ENCODE data around the gene DCTN2.

DCTN2 gene

GRCh38 chr12:57590479-57590863, 43.5 kb upstream of the DCTN2 start:
- TF ChIP-seq USF1 (IDR thresholded peaks at IDR 0.05) (no peak), RAD21 (IDR thresholded peaks at IDR 0.05; ENCODE audit: low read depth) (no peak), TEAD4 (IDR thresholded peaks at IDR 0.05) (no peak), REST (IDR thresholded peaks at IDR 0.05; ENCODE audit: low read depth) (no peak), EGR1 (IDR thresholded peaks at IDR 0.05) (no peak), TCF12 (IDR thresholded peaks at IDR 0.05; ENCODE audit: low read depth) (no peak), EP300 (IDR thresholded peaks at IDR 0.05; ENCODE audit: borderline replicate concordance) (no peak), CREB1 (IDR thresholded peaks at IDR 0.05; ENCODE audit: low read depth) (no peak), NFIC (IDR thresholded peaks at IDR 0.05) (no peak), TAF1 (IDR thresholded peaks at IDR 0.05; ENCODE audit: low read depth) (no peak), ZBTB7A (IDR thresholded peaks at IDR 0.05; ENCODE audit: low read depth) (no peak), YY1 (IDR thresholded peaks at IDR 0.05; ENCODE audit: low read depth) (no peak), CEBPB (IDR thresholded peaks at IDR 0.05) (no peak), MAX (IDR thresholded peaks at IDR 0.05) (no peak), FOXM1 (IDR thresholded peaks at IDR 0.05; ENCODE audit: borderline replicate concordance, low read depth) (no peak)

- TF ChIP-seq TAF1 (IDR thresholded peaks at IDR 0.05; ENCODE audit: low read depth) (no peak), ZBTB7A (IDR thresholded peaks at IDR 0.05; ENCODE audit: low read depth) (no peak), NFIC (IDR thresholded peaks at IDR 0.05) (no peak)
Observed at GRCh38 chr12:57586832-57587429, 39.9 kb upstream of the DCTN2 start.

- TF ChIP-seq EP300 (IDR thresholded peaks at IDR 0.05; ENCODE audit: borderline replicate concordance) (no peak), TCF12 (IDR thresholded peaks at IDR 0.05; ENCODE audit: low read depth) (no peak), RAD21 (IDR thresholded peaks at IDR 0.05; ENCODE audit: low read depth) (no peak), EGR1 (IDR thresholded peaks at IDR 0.05) (no peak), USF1 (IDR thresholded peaks at IDR 0.05) (no peak), CREB1 (IDR thresholded peaks at IDR 0.05; ENCODE audit: low read depth) (no peak), FOXM1 (IDR thresholded peaks at IDR 0.05; ENCODE audit: borderline replicate concordance, low read depth) (no peak), ZBTB7A (IDR thresholded peaks at IDR 0.05; ENCODE audit: low read depth) (no peak), TEAD4 (IDR thresholded peaks at IDR 0.05) (no peak)
Observed at GRCh38 chr12:57586128-57586527, 39.1 kb upstream of the DCTN2 start.

- no peak for TF ChIP-seq TCF12 (IDR thresholded peaks at IDR 0.05; ENCODE audit: low read depth)
- no peak for TF ChIP-seq EP300 (IDR thresholded peaks at IDR 0.05; ENCODE audit: borderline replicate concordance)
- no peak for TF ChIP-seq CREB1 (IDR thresholded peaks at IDR 0.05; ENCODE audit: low read depth)
- no peak for TF ChIP-seq FOXM1 (IDR thresholded peaks at IDR 0.05; ENCODE audit: borderline replicate concordance, low read depth)
- TF ChIP-seq USF1 (IDR thresholded peaks at IDR 0.05) = no peak
- no peak for TF ChIP-seq YY1 (IDR thresholded peaks at IDR 0.05; ENCODE audit: low read depth)
- no peak for TF ChIP-seq TAF1 (IDR thresholded peaks at IDR 0.05; ENCODE audit: low read depth)
- TF ChIP-seq CEBPB (IDR thresholded peaks at IDR 0.05) = no peak
- no peak for TF ChIP-seq ZBTB7A (IDR thresholded peaks at IDR 0.05; ENCODE audit: low read depth)
- no peak for TF ChIP-seq MAX (IDR thresholded peaks at IDR 0.05)
- TF ChIP-seq RAD21 (IDR thresholded peaks at IDR 0.05; ENCODE audit: low read depth) = no peak
- TF ChIP-seq NFIC (IDR thresholded peaks at IDR 0.05) = no peak
- no peak for TF ChIP-seq EGR1 (IDR thresholded peaks at IDR 0.05)
Observed at GRCh38 chr12:57585156-57585555, 38.2 kb upstream of the DCTN2 start.

GRCh38 chr12:57584690-57585089, 37.7 kb upstream of the DCTN2 start:
- TF ChIP-seq TAF1 (IDR thresholded peaks at IDR 0.05; ENCODE audit: low read depth) = no peak
- TF ChIP-seq EGR1 (IDR thresholded peaks at IDR 0.05) = no peak
- TF ChIP-seq ZBTB7A (IDR thresholded peaks at IDR 0.05; ENCODE audit: low read depth) = no peak
- no peak for TF ChIP-seq TCF12 (IDR thresholded peaks at IDR 0.05; ENCODE audit: low read depth)
- TF ChIP-seq YY1 (IDR thresholded peaks at IDR 0.05; ENCODE audit: low read depth) = no peak
- no peak for TF ChIP-seq REST (IDR thresholded peaks at IDR 0.05; ENCODE audit: low read depth)
- TF ChIP-seq TEAD4 (IDR thresholded peaks at IDR 0.05) = no peak
- TF ChIP-seq USF1 (IDR thresholded peaks at IDR 0.05) = no peak
- TF ChIP-seq FOXM1 (IDR thresholded peaks at IDR 0.05; ENCODE audit: borderline replicate concordance, low read depth) = no peak
